Activated CD8-positive, alpha-beta memory T cell treated with anti-CD3 and anti-CD28 coated beads, Interleukin-2, amount 10 ng/mL, durations not matched to agents 7 days and 5 days (primary cell): ENCODE results near the gene HPN. TPM values are rescaled to one million over a fixed set of nuclear protein-coding genes. Genes with fewer than 3 reads are reported as not detected.
"Not testable (repeated sequence)": the region's sequence is repeated elsewhere in the genome, so short reads cannot be mapped to it uniquely, and the experiment has no call there.

Experiments used
- ATAC-seq: fragments of 150-1000 bp; cut with Tn5 transposase; one replicate; pipeline ENCODE4 v1.10.0; 2021; ENCODE audit warnings: moderate library complexity
- CTCF ChIA-PET: fragments of 350-600 bp; sonication (Branson Sonifier 250); formaldehyde crosslinking; loops from one replicate; lab custom pipeline; 2021; ENCODE audit warnings: antibody characterized with exemption; lab: Charles Lee
- DNase-seq: peaks from one replicate; pipeline ENCODE4 v3.0.0-alpha.2; 2020
- H3K27ac Mint-ChIP-seq: one replicate; pipeline ENCODE4 v1.8.0; 2021; ENCODE audit warnings: mild to moderate bottlenecking, mixed read lengths
- H3K27me3 Mint-ChIP-seq: one replicate; pipeline ENCODE4 v1.8.0; 2021; ENCODE audit warnings: mixed read lengths
- H3K36me3 Mint-ChIP-seq: one replicate; pipeline ENCODE4 v1.8.0; 2021; ENCODE audit warnings: mild to moderate bottlenecking, mixed read lengths
- H3K4me1 Mint-ChIP-seq: one replicate; pipeline ENCODE4 v1.8.0; 2021; ENCODE audit warnings: mixed read lengths
- H3K4me3 Mint-ChIP-seq: one replicate; pipeline ENCODE4 v1.8.0; 2021; ENCODE audit warnings: mild to moderate bottlenecking, moderate library complexity, mixed read lengths
- H3K9me3 Mint-ChIP-seq: one replicate; pipeline ENCODE4 v1.8.0; 2022; ENCODE audit warnings: low read depth, mixed read lengths
- total RNA-seq, 2 experiments: library from RNA; stranded (reverse); gene quantifications; one replicate each; pipeline ENCODE4 v1.2.3, GENCODE V29; 2021

The HPN gene
- total RNA-seq, 2 experiments from 2014 or later: not detected

DNA sequence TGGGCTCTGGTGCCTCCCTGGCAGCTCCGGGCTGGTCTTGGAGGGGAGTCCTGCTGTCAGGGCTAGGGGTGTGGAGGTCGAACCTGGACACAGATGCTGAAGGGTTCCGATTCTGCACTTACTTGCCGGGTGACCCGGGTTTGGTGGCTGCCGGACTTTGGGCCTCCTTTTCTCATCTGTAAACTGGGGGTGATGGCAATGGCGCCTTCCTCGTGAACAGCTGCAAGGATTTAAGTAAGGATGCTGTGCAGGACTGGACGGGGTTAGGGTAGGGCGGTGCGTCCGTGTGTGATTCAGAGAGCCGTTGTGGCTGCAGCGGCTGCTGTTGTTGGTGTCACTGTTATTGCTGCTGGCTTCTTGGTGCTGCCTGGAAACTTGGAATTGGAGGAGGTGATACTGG is 2.4 kb downstream of the HPN start:
- no peak overlapping the region for H3K27ac Mint-ChIP-seq
- no peaks in the 10 kb centered on the region for H3K9me3 Mint-ChIP-seq
- no peaks in the 10 kb centered on the region for H3K36me3 Mint-ChIP-seq

DNA sequence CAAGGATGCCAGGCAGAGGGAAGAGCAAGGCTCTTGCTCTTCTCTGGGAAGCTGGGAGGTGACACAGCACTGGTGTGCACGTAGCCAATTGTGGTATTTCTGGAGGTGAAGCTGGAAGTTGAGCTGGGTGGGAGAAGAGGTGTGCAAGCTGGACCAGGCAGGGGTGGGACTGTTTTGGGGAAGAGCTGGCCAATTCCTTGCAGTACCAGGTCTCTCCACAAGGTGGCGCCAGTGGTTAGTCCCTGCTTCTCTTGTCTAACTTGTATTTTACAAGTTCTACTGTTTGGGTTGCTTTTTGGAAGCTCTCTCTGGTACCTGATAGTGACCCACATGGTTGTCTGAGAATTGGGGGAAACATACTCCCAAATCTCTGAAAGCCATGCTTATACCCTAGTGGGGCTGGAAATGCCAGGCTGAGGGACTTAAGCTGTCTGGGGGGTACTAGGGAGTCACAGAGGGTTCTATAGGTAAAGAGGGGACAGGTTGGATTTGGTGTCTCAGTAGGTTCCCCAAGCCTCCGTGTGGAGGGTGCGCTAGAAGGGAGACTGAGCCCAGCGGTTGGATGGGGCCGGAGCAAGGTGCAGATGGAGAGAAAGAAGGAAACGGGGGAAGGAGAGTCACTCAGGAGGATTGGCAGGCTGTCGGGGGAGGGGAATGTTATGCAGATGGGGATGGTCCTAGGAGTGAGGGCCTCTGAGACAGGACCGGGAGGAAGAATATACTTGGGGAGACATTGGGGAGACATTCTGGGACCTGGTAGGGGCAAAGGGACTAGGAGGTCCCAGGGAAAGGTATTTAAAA is 3.0 kb downstream of the HPN start:
- Mint-ChIP-seq H3K27me3 (peaks cover 10% of the 10 kb centered on the region), H3K4me3 (no peak overlapping the region), H3K27ac (no peak overlapping the region), H3K36me3 (no peaks in the 10 kb centered on the region), H3K9me3 (no peaks in the 10 kb centered on the region), H3K4me1 (peaks cover 17% of the 10 kb centered on the region)
- CTCF ChIA-PET: interaction anchor here (0.6 to 3.1 kb wide), 32 partner anchors 9 to 411 kb away, joined by 3 to 18 read pairs (median 4); no protein-coding TSS in a partner anchor
- ATAC-seq (no peak), DNase-seq (peak; percentile 66)

More for the DNA sequence above, 2.4 kb downstream of the HPN start:
- Mint-ChIP-seq H3K4me1 (peaks cover 17% of the 10 kb centered on the region), H3K4me3 (no peak overlapping the region), H3K27me3 (peaks cover 12% of the 10 kb centered on the region)
- no peak for DNase-seq
- CTCF ChIA-PET: interaction anchor here (0.6 to 3.1 kb wide), 30 partner anchors 9 to 412 kb away, joined by 3 to 18 read pairs (median 5); no protein-coding TSS in a partner anchor
- ATAC-seq: no peak

GRCh38 chr19:35045667-35046300 is 4.3 kb downstream of the HPN start:
- Mint-ChIP-seq H3K4me3 (no peak overlapping the region), H3K27ac (no peak overlapping the region), H3K27me3 (peaks cover 3% of the 10 kb centered on the region), H3K9me3 (no peaks in the 10 kb centered on the region), H3K36me3 (no peaks in the 10 kb centered on the region), H3K4me1 (peaks cover 10% of the 10 kb centered on the region)
- peak; percentile 66 for DNase-seq
- CTCF ChIA-PET: interaction anchor here (1.1 to 1.2 kb wide), 2 partner anchors 46 to 73 kb away, joined by 3 read pairs; no protein-coding TSS in a partner anchor
- peak; percentile 82 for ATAC-seq

DNA sequence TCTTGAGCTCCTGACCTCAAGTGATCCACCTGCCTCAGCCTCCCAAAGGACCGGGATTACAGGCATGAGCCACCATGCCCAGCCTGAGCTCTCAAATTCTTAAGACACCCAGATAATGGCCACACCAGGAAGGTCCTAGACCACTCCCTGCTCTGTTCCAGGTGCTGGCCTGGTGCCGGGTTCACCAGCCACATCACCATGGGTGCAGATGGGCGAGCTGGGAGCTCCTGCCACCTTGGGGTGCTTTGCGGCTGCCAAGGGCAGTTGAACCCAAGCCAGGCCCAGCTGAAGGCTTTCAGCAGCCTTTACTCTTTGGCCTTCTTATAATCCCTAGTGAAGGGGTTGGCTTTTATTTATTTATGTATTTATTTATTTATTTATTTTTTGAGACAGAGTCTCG is 4.9 kb downstream of the HPN start:
- Mint-ChIP-seq H3K27ac (no peak overlapping the region), H3K36me3 (no peaks in the 10 kb centered on the region), H3K9me3 (no peaks in the 10 kb centered on the region), H3K4me1 (peaks cover 6% of the 10 kb centered on the region), H3K27me3 (no peaks in the 10 kb centered on the region), H3K4me3 (no peak overlapping the region)
- no peak for DNase-seq
- CTCF ChIA-PET: interaction anchor here (1.1 to 1.2 kb wide), 2 partner anchors 45 to 74 kb away, joined by 3 read pairs; no protein-coding TSS in a partner anchor
- no peak for ATAC-seq

GRCh38 chr19:35048911-35049411 is 7.4 kb downstream of the HPN start:
- DNase-seq: no peak
- no peaks in the 10 kb centered on the region for H3K36me3 Mint-ChIP-seq
- no peak overlapping the region for H3K27ac Mint-ChIP-seq
- H3K9me3 Mint-ChIP-seq: no peaks in the 10 kb centered on the region
- no peak for ATAC-seq
- no peaks in the 10 kb centered on the region for H3K27me3 Mint-ChIP-seq
- CTCF ChIA-PET: interaction anchor here (0.7 to 1.3 kb wide), 3 partner anchors 18 to 87 kb away, joined by 3 read pairs; no protein-coding TSS in a partner anchor
- peaks cover 6% of the 10 kb centered on the region for H3K4me1 Mint-ChIP-seq
- no peak overlapping the region for H3K4me3 Mint-ChIP-seq

DNA sequence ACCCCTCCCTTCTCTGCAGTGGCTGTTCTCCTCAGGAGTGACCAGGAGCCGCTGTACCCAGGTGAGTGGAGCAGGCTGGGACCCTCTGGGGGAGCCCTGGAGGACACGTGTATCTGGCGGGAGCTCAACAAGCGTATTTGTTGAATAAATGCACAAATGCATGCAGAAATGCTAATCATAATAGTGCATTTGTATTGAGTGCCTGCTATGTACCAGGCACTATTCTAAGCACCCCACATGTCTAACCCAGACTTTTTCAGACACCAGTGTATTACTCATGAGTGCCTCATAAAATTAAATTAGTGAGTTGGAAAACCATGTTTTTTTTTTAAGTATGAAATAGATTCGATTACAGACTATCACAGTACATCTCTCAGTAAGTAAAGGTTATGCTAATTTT is 7.9 kb downstream of the HPN start:
- Mint-ChIP-seq H3K9me3 (no peaks in the 10 kb centered on the region), H3K27me3 (no peaks in the 10 kb centered on the region), H3K27ac (no peak overlapping the region), H3K4me3 (no peak overlapping the region), H3K36me3 (no peaks in the 10 kb centered on the region), H3K4me1 (peaks cover 6% of the 10 kb centered on the region)
- CTCF ChIA-PET: interaction anchor here (0.7 to 1.3 kb wide), 2 partner anchors 23 to 87 kb away, joined by 3 read pairs; no protein-coding TSS in a partner anchor
- ATAC-seq: no peak
- no peak for DNase-seq

DNA sequence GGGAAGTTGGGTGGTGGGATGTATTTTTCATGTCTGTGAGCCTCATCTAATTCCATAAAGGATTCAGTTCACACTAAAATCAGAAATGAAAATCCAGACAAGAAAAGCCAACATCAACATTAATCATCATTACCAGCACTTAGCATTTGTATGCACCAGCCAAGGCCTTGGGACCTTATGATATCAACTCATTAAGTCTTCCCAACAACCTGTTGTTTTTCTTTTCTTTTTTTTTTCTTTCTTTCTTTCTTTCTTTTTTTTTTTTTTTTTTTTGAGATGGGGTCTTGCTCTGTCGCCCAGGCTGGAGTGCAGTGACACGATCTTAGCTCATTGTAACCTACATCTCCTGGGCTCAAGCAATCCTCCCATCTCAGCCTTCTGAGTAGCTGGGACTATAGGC is 9.1 kb downstream of the HPN start:
- H3K4me1 Mint-ChIP-seq, DNase-seq, H3K4me3 Mint-ChIP-seq, ATAC-seq, H3K36me3 Mint-ChIP-seq, H3K27me3 Mint-ChIP-seq, H3K9me3 Mint-ChIP-seq, H3K27ac Mint-ChIP-seq: not testable (repeated sequence)
- CTCF ChIA-PET: interaction anchor here (1.2 kb wide), 1 partner anchor 91 kb away, joined by 4 read pairs; no protein-coding TSS in a partner anchor

DNA sequence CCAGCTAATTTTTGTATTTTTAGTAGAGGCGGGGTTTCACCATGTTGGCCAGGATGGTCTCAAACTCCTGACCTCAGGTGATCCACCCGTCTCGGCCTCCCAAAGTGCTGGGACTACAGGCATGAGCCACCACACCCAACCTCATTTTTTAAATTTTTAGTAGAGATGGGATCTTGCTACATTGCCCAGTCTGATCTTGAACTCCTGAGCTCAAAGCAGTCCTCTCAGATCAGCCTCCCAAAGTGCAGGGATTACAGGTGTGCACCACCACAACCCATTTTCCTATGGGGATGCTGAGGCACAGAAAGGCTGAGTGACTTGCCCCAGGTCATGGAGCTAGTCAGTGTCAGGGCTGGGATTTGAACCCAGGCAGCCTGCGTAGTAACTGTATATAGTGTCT is 9.7 kb downstream of the HPN start:
- H3K36me3 Mint-ChIP-seq, H3K4me3 Mint-ChIP-seq, CTCF ChIA-PET, H3K9me3 Mint-ChIP-seq, DNase-seq, H3K4me1 Mint-ChIP-seq, H3K27me3 Mint-ChIP-seq, ATAC-seq, H3K27ac Mint-ChIP-seq: not testable (repeated sequence)

- no peak for ATAC-seq
- Mint-ChIP-seq H3K9me3 (no peaks in the 10 kb centered on the region), H3K36me3 (no peaks in the 10 kb centered on the region), H3K27me3 (peaks cover 6% of the 10 kb centered on the region), H3K4me1 (no peaks in the 10 kb centered on the region), H3K27ac (no peak overlapping the region), H3K4me3 (no peak overlapping the region)
- no peak for DNase-seq
- CTCF ChIA-PET: no interaction called here
These were observed 10.3 kb downstream of the HPN start for GRCh38 chr19:35051796-35052195.

GRCh38 chr19:35052599-35053190 is 11.2 kb downstream of the HPN start:
- Mint-ChIP-seq H3K4me3 (no peak overlapping the region), H3K4me1 (no peaks in the 10 kb centered on the region), H3K36me3 (no peaks in the 10 kb centered on the region), H3K27ac (no peak overlapping the region), H3K27me3 (peaks cover 8% of the 10 kb centered on the region), H3K9me3 (no peaks in the 10 kb centered on the region)
- ATAC-seq (no peak), DNase-seq (no peak)
- CTCF ChIA-PET: interaction anchor here (1.1 kb wide), 1 partner anchor 9 kb away, joined by 8 read pairs; no protein-coding TSS in a partner anchor

DNA sequence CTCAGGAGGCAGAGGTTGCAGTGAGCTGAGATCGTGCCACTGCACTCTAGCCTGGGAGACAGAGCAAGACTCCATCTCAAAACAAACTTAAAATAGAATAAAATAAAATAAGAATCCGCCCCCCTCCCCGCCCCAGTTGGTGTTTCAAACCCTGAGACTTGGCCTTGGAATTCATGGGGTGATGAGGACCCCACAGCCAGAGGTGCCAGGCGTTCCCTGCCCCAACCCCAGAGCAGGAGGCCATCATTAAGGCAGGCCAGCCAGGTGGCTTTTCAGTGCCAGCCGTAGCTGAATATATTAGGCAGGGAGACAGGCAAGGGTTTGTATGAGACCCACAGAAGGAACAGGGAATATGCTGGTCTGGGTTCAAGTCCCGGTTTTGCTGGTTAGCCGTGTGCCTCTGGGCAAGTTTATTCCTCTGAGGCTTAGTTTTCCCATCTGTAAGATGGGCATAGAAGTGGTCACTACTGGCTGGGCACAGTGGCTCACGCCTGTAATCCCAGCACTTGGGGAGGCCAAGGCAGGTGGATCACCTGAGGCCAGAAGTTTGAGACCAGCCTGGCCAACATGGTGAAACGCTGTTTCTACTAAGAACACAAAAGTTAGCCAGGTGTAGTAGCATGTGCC is 12.3 kb downstream of the HPN start:
- Mint-ChIP-seq H3K27me3 (peaks cover 8% of the 10 kb centered on the region), H3K4me3 (no peak overlapping the region), H3K36me3 (no peaks in the 10 kb centered on the region), H3K4me1 (no peaks in the 10 kb centered on the region), H3K9me3 (no peaks in the 10 kb centered on the region), H3K27ac (no peak overlapping the region)
- no peak for ATAC-seq
- CTCF ChIA-PET: interaction anchor here (1.1 to 2.4 kb wide), 2 partner anchors 10 to 13 kb away, joined by 8 to 11 read pairs; no protein-coding TSS in a partner anchor
- no peak for DNase-seq

DNA sequence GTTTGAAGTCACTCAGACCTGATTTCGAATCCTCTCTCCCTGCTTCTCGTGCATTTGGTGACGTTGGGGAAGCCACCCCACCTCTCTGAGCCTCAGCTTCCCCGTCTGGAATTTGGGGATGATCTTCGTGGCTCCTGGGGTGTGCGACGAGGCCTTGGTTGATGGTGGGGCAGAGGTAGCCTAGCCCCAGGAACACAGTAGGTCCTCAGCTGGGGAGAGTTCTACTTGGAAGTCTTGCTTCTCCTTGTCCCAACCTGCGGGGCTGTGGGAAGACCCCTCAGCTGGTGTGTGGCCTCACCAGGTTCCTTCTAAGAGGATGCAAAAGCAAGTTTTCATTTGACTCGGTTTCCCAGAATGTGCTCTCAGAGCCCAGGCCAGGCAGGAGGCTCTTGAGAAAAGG is 13.1 kb downstream of the HPN start:
- Mint-ChIP-seq H3K9me3 (no peaks in the 10 kb centered on the region), H3K27ac (no peak overlapping the region), H3K4me3 (no peak overlapping the region), H3K27me3 (peaks cover 8% of the 10 kb centered on the region), H3K4me1 (no peaks in the 10 kb centered on the region), H3K36me3 (no peaks in the 10 kb centered on the region)
- no peak for DNase-seq
- no peak for ATAC-seq
- CTCF ChIA-PET: interaction anchor here (0.8 to 2.5 kb wide), 5 partner anchors 11 to 82 kb away, joined by 3 to 18 read pairs (median 6); partner anchors contain the start of gene FXYD3
